ENCODE results near the gene KPNA3.
A peak's percentile ranks its signal among the peaks of the same experiment; 100 is the strongest.
"Not testable (repeated sequence)": the region's sequence is repeated elsewhere in the genome, so short reads cannot be mapped to it uniquely, and the experiment has no call there.

The KPNA3 gene

DNA sequence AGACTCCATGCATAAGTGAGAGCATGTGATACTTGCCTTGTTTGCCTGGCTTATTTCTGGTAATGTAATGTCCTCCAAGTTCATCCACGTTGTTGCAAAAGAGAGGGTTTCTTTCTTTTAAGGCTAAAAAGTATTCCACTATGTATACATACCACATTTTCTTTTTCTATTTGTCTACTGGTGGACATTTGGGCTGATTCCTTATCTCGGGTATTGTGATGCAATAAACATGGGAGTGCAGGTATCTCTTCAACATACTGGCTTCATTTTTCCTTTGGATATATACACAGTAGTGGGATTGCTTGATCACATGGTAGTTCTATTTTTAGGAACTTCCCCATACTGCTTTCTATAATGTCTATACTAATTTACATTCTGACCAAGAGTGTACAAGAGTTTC lies 51.6 kb downstream of the KPNA3 start:
- DNase-seq: no peak

DNA sequence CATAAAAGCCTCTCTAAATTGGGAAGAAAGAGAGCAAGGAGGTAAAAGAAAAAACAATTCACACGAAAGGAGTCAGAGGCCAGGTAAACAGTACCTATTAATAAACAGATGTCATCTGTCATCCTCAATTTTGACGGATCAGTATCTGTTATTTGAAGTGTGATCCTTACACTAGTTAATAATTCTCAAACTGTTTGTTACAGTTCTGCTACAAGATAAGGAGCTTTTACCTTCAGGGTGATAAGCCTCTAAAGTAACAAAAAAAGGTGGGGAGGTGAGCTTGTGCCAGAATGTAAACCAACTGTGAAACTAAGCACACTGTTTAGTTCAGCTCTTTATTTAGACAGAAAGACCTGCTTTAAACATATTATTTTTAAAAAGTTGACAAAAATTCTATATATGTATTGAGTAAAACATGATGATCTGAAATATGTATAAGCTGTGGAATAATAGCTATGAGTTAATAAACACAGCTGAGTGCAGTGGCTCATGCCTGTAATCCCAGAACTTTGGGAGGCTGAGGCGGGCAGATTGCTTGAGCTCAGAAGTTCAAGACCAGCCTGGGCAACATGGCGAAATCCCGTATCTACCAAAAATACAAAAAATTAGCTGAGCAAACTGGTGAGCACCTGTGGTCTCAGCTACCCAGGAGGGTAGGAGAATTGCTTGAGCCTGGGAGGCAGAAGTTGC lies 52.8 kb downstream of the KPNA3 start:
- DNase-seq: no peak

DNA sequence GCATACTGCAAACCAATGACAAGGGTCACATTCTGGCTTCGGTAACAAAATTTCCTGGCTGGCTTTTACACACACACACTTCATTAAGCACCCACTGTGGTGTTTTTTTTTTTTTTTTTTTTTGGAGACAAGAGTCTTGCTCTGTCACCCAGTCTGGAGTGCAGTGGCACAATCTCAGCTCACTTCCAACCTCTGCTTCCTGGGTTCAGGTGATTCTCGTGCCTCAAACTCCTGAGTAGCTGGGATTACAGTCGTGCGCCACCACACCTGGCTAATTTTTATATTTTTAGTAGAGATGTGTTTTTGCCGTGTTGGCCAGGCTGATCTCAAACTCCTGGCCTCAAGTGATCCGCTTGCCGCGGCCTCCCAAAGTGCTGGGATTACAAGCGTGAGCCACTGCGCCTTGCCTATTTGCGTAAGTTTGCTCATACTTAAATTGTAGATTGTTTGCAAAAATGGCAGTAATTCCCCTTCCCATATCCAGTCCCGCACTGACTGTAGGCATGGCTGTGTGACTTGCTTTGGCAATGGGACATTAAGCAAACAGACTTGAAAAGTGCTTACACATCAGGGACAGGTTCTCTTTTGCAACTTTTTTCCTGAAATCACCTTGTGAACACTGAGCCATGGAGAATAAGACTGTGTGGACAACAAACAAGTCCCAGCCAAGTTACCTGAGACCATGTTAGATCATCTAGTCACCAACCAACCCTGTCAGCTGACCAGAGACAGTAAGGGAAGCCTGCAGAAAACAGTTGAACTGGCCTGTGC lies 59.1 kb downstream of the KPNA3 start:
- DNase-seq: no peak

DNA sequence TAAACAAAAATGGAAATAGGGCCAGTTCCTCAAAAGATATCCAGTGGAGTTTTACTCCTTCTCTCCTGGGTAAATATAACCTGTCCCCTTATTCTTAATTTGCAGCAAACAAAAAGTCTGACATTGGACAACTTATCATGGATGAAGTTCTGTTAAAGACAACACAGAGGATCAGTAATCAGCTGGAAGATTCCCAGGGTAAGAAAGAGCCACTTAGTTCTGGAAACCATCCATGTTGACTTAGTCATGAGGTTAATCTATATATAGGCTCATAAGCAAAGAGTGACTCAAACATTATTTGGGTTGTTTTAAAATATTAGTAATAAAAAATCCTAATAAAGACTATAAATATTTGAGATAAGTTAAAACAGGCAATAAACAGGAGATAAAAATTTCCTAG lies 60.7 kb downstream of the KPNA3 start:
- no peak for DNase-seq

DNA sequence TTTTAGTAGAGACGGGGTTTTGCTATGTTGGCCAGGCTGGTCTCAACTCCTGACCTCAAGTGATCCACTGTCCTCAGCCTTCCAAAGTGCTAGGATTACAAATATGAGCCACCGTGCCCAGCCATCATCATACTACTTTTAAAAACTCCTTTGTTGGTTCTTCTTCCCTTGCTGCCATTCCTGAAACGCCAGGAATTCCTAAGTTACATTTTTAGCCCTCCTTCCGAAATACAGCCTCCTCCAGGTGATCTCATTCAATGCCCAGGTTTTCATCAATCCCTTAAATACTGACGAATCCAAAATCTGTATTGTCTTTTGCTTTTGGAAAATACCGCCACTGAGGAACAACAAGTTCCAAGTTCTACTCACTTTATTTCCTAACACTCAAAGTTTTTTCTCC lies 75.9 kb downstream of the KPNA3 start:
- no peak for DNase-seq

DNA sequence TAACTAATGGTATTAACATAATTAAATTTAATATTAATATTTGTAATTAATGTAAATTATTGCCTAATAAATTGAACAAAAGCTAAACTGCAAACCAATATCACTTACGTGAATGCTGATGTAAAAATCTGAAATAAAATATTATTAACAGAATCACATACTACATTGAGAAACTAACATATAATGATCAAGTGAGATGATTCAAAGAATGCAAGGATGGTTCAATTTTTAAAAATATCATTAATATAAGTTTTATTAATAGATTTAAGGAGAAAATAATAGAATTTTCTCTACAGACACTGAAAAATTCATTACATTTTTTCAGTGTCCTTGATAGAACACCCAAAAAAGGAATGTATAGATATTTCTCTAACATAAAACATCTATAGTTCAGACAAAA lies 77.7 kb downstream of the KPNA3 start:
- DNase-seq: no peak

DNA sequence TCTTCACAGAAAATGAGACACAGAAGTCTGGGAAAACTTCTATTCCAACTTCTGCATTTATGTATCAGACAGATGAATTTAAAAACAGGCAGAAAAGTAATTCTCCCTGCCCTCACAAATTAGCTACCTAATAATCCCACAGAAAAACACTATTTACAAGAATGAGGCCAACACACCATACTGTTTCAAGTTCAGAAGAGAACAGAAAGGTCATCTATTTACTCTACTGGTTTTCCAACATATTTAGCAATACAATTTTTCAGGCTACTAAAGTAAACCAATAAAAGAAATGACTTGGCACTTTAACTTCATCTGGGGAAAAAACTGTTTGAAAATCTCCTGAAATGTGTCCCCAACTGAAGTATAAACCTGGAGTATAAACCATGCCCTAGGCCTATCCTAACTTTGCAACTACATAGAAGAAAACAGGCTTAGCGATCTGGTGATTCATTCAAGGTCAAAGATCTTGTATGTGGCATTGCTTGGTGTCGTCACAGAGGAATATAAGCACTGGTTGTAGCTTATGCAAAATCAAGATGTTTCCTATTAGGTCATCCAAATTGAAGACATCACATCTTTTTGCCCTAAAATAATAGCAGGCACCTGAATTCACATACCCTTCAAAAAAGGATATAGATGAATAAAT lies 81.1 kb downstream of the KPNA3 start:
- DNase-seq: no peak

DNA sequence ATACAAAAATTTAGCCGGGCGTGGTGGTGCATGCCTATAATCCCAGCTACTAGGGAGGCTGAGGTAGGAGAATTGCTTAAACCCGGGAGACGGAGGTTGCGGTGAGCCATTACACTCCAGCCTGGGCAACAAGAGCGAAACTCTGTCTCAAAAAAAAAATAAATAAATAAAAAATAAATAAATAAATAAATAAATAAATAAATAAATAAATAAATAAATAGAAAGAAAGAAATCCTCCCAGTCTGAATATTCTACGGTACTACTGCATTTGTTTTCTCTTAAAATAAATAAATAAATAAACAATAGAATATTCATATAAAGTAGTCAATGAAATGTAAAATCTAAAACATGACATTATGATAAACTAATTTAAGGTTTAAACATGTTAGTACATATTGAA lies 88.2 kb downstream of the KPNA3 start:
- DNase-seq: not testable (repeated sequence)

DNA sequence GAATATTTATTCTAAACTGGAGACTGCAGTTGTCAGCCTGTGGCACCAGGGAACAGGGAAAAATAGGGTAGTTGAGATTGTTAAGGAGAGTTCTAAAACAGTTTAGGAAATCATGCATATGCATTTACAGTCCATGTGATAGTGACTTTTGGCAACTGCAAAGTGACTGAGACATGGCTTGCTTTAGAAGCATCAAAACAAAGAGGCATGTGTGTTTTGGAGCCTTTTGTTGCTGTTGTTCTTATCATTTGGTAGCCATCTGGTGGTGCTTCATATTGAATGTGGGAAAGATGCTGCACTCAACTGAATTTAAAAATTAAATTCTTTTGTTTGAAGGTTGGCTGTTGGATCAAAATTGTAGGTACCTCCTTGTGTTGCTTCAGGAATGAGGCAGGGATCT lies 91.0 kb downstream of the KPNA3 start:
- DNase-seq: no peak

DNA sequence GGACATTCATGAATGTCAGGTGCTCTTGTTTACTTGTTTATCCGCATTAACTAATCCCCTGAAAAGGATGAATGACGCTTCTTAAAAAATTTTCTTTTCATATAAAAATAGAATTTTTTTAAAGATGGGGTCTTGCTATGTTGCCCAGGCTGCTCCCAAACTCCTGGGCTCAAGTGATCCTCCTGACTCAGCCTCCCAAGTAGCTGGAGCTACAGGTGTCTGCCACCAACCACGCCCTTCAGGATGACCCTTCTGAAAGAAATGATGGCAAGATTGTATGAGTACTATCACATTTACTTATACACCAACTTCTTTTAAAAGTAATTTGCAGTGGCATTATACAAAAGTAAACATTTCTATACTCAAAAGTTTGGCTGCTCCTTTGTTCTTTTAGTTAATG lies 95.0 kb downstream of the KPNA3 start:
- no peak for DNase-seq

DNA sequence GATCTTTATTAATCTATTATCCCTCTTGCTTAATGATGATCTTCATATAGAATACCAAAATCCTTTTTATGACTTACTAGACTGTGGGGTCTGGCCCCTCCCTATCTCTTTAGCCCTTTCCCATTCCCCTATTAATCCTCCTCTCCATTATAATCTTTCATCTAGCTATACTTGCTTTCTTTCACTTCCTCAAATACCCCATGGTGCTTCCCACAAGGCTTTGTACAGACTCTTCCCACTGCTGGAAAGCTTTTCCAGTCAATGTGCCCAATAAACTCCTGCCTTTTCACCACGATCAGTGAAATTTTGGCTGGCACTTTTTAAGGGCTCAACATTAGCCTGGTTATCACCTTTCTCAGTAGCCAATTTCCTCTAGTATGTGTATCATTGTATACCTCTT lies 98.0 kb downstream of the KPNA3 start:
- DNase-seq: no peak

DNA sequence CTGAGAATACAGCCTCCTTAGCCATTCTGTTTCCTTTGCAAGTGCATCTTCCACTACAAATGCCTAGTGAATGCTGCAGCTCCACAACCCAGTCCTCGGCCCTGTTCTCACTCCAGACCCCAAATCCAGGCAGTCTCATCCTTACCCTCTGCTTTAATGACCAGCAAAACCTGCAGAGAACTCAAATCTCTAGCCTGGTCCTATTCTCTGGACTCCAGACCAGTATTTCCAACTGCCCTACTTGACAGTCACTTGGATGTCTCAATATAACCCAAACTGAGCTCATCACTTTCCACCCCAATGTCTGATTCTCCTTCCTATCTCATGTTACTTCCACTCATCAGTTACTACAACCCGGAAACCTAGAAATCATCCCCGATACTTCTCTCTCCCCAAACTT lies 98.6 kb downstream of the KPNA3 start:
- DNase-seq: no peak

DNA sequence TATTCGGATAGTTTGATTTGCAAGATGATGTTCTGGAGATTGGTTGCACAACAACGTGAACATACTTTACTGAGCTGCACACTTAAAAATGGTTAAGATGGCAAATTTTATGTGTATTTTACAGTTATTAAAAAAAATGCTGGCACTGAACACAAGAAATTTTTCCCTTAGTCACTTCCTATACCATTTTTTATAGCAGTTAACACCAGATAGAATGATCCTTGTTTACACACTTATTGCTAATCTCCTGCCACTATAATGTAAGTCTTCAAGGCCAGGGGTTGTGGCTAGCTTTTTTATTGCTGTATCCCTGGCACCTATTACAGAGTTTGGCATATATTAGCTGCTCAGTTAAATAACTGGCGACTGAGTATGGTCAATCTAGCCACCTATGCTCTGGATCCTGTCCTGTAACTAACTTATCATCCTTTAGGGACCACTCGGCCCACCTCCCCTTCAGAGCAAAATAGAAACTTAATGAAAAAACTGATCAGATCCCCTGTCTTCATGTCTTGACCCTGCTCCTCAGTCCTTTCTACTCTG lies 99.2 kb downstream of the KPNA3 start:
- DNase-seq: no peak

DNA sequence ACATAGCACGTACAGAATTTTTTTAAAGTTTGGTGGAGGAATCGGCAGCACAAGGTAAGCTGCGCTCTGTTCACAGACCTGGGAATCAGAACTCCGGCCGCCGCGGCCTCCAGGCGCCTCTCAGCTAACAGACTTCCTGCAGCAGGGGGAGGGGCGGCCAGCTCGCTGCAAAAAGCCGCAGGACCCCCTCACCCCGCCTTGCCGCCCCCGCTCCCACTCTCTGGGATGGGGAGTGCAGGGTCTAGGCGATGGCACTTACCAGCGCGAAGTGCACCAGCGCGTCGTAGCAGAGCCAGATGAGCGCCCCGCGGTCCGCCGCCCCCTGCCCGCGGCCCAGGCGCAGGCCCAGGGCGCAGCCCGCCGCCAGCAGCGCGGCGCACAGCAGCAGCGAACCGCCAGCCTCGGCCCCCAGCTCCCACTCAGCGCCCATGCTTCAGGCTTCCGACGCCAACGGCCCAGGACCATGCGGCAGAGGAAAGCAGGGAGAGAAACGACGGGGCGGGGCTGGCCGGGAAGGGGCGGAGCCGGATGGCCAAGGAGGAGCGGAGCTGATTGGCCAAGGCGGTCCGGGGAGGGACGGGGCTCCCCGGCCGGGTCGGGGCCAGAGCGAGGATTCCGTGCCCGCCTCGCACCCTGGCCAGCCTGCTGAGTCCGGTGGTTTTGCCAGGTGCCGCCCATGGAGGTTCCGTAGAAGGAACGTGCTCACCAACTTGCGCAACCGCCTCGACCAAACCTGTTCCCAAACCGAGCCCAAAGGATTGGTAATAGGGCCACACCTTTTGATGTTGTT lies 101.3 kb downstream of the KPNA3 start, which contains the start of gene EBPL:
Gene EBPL, minus strand, starts transcription at position 492 of the 790 bp plus-strand sequence. Its CDS starts 62 bp downstream, at position 430.
- peak; percentile 97 for DNase-seq

DNA sequence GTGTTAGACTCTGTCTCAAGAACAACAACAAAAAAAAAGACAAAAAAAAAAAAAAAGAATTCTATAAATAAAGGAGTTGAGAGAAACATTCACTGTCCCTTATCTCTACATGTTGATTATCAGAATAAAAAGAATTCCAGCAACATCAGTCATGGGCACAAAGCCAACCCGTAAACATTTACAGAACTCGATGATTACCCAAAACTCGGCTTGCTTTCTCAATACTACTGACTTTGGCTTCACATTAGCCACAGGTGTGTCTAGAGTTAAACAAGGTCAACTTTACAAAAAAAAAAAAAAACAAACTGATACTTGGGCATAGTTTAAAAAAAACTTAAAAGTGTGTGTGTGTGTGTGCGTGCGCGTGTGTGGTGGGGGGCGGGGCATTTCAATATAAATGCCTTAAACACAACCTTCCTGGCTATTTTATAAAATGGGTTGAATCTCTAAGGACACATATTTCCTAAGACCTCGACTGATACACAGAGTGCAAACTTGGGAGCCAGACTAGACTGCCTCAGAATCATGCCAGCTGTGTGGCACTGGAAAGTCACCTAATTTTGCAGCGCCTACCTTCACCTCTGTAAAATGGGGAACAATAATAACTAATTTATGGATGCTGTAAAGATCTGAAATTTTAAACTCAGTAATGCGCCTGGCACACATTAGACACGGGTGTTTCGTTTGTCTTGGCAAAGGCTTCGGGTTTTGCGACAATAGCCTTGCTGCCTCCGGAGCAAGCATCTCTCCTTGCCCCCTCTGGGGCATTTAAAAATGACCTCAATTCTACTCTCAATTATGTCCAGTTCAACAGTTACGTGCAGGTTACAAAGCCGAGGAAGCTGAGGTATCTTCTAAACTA lies 102.1 kb downstream of the KPNA3 start:
- DNase-seq: no peak

DNA sequence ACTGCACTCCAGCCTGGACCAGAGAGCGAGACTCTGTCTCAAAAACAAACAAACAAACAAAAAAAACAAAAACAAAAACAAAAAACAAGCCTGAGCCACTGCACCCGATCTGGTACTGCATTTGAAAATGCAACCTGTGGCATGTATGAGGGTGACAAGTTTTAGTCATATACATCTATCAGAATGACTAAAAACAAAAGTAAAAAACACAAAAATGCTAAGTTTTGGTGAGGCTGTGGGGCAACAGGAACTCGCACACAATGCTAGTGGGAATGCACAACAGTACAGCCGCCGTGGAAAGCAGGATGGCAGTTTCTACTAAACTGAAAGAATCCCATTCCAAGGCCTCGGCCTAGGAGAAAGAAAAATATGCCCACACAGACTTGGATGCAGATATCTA lies 109.0 kb downstream of the KPNA3 start:
- no peak for DNase-seq

DNA sequence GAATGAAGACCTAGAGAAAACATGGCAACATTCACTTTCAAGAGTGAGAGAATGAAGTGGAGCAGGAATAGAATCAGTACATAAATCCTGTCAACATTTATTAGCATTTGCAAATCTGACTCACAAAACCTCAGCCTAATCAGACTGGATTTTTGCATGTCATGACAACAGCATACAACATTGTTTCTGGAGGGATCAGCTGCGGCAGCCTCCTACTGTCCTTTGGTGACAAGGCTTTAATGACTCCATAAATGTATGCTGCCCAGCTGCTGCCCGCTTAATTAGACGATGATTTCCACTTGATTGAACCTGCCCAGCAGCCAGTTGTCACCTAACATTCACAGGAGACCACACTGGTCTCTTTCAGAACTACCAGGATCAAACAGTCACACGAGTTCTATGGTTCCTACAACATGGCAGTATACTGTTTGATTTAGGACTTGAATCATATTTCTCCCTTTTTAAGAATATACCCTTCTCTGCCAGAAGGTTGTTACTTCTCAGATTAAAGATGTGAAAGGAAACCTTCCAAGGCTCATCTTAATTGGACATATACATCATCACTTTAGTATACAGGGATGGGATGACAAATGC lies 110.5 kb downstream of the KPNA3 start:
- DNase-seq: peak; percentile 32

DNA sequence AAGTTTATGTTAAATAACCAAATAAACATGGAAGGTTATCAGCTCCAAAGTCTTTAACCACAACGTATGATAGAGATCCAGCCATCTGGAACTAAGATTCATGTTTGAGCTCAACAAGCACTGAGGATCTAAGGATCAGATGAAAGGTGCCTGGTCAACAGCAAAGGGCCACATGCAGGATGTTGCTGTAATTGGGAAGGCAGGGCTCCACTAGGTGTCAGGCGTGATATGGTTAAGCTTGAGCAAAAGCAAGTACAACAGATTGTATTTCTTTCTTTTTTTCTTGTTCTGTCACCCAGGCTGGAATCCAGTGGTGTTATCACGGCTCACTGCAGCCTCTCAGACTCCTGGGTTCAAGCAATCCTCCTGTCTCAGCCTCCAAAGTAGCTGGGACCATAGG lies 113.2 kb downstream of the KPNA3 start:
- DNase-seq: no peak

DNA sequence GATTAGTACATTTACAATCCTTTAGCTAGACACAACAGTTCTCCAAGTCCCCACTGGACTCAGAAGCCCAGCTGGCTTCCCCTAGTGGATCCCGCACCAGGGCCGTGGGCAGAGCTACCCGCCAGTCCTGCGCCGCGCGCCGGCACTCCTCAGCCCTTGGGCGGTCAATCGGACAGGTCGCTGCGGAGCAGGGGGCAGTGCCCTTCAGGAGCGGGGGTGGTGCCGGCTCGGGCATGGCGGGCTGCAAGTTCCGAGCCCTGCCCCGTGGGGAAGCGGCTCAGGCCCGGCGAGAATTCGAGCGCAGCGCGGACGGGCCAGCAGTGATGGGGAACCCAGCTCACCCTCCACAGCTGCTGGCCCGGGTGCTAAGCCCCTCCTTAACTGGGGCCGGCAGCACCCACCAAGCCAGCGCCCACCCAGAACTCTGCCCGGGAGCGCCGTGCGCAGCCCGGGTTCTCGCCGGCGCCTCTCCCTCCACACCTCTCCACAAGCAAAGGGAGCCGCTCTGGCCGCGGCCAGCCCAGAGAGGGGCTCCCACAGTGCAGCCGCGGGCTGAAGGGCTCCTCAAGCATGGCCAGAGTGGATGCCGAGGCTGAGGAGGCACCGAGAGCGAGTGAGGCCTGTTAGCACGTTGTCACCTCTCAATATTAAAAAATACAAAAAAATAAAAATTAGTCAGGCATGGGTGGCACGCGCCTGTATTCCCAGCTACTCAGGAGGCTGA lies 114.1 kb downstream of the KPNA3 start:
- DNase-seq: no peak

DNA sequence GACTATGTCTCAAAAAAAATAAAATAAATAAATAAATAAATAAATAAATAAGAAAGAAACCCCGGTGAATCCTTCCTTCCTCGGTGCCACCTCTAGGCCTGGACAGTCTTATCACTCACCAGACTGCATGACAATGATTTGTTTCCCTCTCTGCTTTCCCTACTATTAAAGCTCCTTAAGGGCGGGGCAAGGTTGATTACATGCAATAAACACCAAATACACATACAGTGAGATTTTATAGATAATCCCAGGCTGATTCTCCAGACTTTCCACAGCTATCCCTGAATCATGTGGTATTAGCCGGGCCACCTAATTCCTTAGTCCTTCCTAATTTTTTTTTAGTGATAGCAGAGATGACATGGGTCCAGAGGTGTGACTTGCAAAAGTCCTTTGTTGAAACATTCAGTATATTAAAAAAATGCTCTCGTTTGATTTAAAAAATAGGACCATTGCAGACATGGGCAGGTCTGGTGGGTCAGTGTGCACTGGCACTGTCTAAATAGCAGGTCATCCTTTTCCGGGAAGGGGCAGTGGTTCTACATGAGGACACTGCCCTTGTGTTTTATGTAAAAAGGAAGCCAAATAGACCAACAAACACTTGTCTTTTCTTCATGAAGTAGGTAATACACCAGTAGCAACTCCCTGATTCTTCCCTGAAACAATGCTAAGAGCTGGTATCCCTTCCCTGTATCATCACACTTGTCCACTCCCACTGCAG lies 115.7 kb downstream of the KPNA3 start:
- DNase-seq: no peak
